Activated T-cell treated with anti-CD3 and anti-CD28 coated beads for 1 hour (primary cell): ENCODE measurements around the gene NSMCE1.
"Not testable (repeated sequence)": the region's sequence is repeated elsewhere in the genome, so short reads cannot be mapped to it uniquely, and the experiment has no call there.

Experiments
- DNase-seq: peaks from one replicate; pipeline ENCODE4 v3.0.0-alpha.2; 2020; ENCODE audit warnings: low read depth

NSMCE1 gene

GRCh38 chr16:27214084-27214961 lies 54.2 kb downstream of the NSMCE1 start:
- DNase-seq: no peak

- DNase-seq: no peak
Observed at GRCh38 chr16:27211026-27211425, 57.5 kb downstream of the NSMCE1 start.

- DNase-seq: no peak
Observed at GRCh38 chr16:27210174-27210573, 58.4 kb downstream of the NSMCE1 start.

GRCh38 chr16:27209591-27209990 lies 59.0 kb downstream of the NSMCE1 start:
- DNase-seq: no peak

- DNase-seq: no peak
Observed at GRCh38 chr16:27208796-27209195, 59.8 kb downstream of the NSMCE1 start.

GRCh38 chr16:27208081-27208680 lies 60.4 kb downstream of the NSMCE1 start:
- no peak for DNase-seq

- not testable (repeated sequence) for DNase-seq
Observed at GRCh38 chr16:27207121-27207520, 61.5 kb downstream of the NSMCE1 start.

GRCh38 chr16:27205423-27206065 lies 63.0 kb downstream of the NSMCE1 start:
- DNase-seq: no peak

- DNase-seq: no peak
Observed at GRCh38 chr16:27204312-27204915, 64.2 kb downstream of the NSMCE1 start.

- peak; percentile 99 for DNase-seq
Observed at GRCh38 chr16:27203507-27204311, 64.9 kb downstream of the NSMCE1 start, which contains the start of gene KDM8. TSS of gene KDM8 (plus strand) at chr16:27203526. CDS start at chr16:27210124, 6,598 bp downstream.

- DNase-seq: peak; percentile 86
Observed at GRCh38 chr16:27202923-27203506, 65.6 kb downstream of the NSMCE1 start.

GRCh38 chr16:27200914-27201313 lies 67.7 kb downstream of the NSMCE1 start:
- DNase-seq: not testable (repeated sequence)

- no peak for DNase-seq
Observed at GRCh38 chr16:27199736-27200135, 68.8 kb downstream of the NSMCE1 start.

- DNase-seq: no peak
Observed at GRCh38 chr16:27199235-27199586, 69.4 kb downstream of the NSMCE1 start.

- DNase-seq: no peak
Observed at GRCh38 chr16:27198451-27199234, 69.9 kb downstream of the NSMCE1 start.

GRCh38 chr16:27197004-27197403 lies 71.6 kb downstream of the NSMCE1 start:
- DNase-seq: no peak

GRCh38 chr16:27195941-27196595 lies 72.5 kb downstream of the NSMCE1 start:
- no peak for DNase-seq

GRCh38 chr16:27195076-27195741 lies 73.4 kb downstream of the NSMCE1 start:
- no peak for DNase-seq

- no peak for DNase-seq
Observed at GRCh38 chr16:27193300-27193990, 75.1 kb downstream of the NSMCE1 start.
